Activated T-cell treated with anti-CD3 and anti-CD28 coated beads for 24 hours (primary cell): ENCODE results near the gene BAZ2B.

Source experiments
- DNase-seq: peaks from one replicate; pipeline ENCODE4 v3.0.0-alpha.2; 2020; ENCODE audit warnings: low read depth

Gene BAZ2B

GRCh38 chr2:159317392-159318088 lies 298.8 kb downstream of the BAZ2B start:
- DNase-seq = no peak

- no peak for DNase-seq
Observed at GRCh38 chr2:159307942-159308341, 308.4 kb downstream of the BAZ2B start.

GRCh38 chr2:159300586-159300985 lies 315.8 kb downstream of the BAZ2B start:
- no peak for DNase-seq

- DNase-seq = no peak
Observed at GRCh38 chr2:159298967-159299366, 317.4 kb downstream of the BAZ2B start.

DNA sequence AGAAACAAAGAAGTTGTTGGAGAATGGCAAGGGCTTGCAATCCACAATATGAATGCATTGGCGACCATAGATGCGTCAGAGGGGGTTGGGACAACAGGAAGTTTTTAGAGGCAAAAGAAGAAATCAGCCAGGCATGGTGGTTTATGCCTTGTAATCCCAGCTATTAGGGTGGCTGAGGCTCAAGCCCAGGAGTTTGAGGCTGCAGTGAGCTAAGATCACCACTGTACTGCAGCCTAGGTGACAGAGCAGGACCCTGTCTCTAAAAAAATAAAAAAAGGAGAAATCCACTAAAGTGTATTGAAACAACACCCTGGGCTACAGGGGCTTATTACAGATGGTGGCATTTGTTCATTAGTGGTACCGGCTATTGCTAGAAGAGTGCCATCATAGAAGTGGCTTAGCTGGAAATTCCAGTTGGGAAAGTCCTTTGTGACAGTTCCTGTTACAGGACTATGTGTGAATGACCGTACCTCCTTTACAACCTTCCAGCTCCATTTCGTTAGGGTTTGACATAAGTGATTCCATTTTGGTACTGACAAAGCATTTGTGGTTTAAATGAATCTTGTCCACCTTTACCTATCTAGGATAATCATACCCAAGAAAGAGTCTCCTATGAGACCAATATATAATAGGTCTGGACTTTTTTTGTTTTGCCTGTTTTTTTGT lies 319.2 kb downstream of the BAZ2B start:
- DNase-seq = no peak

DNA sequence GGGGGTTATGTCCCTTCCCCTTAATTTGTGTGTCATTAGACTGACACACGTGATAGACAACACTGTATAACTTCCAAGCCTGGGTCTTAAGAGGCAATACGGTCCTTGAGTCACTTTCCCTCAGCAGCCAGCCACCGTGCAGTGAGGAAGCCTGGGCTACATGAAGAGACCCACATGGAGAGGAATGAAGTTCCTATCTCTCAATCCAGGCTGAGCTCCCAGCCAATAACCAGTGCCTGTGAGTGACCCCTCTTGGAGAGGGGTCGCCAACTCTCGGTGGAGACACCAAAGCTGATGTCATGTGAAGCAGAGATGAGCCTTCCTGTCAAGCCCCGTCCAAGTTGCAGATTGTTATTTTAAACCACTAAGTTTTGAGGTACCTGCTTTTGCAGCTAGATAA lies 324.2 kb downstream of the BAZ2B start:
- DNase-seq = no peak

- DNase-seq = no peak
Observed at GRCh38 chr2:159290289-159290907, 325.9 kb downstream of the BAZ2B start.

DNA sequence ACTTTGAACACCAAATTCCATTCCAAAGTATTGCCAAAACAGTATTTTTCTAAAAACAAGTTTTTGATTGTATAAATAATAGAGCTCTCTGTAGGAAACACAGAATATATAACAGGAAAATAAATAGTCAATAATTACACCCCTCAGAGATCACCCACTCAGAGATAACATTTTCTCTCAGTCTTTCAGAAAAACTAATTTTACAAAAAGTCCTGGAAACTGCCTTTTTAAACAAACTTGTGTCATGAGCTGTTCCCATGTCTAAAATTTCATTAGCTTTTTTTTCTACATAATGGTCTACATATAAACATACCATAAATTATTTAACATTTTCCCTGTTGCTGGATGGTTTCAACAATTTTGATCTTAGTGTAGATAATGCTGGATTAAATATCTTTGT lies 328.6 kb downstream of the BAZ2B start:
- no peak for DNase-seq

GRCh38 chr2:159286709-159287441 lies 329.5 kb downstream of the BAZ2B start:
- peak; percentile 94 for DNase-seq

DNA sequence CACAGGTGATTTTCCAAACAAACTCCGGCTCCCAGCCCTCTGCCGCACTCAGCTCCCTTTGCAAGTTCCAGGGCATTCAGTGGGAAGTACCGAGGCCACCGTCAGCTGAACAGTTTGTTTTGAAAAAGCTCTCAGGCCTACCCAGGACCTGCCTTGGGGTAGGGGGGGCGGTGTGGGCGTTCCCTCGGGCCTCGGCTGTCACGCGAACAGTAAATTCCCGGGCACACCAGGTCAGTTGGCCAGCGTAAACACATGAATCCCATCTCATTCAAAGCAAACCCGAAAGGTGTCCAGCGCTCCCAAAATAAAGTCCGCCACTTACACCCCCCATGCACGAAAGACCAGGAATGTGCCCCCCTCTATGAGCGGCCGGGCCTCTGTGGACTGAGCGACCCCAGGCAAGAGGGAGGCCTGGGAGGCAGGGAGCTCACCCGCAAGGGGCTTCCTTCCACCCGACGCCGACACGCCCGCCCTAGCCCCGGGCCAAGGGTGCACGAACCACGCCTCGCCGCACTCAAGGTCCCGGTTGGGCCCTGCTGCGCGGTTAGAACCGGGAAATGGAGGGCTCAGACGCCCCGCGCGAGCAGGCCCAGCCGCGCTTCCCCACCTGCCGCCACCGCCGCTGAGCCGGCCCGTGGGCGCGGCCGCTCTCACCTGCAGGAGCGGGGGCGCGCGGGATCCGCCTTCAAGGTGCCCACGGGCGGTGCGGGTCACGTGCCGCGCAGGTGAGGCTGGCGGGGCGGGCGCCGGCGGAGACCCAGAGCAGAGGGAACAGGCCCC lies 330.2 kb downstream of the BAZ2B start, which contains the start of gene WDSUB1:
Gene WDSUB1 (minus strand): TSS at position 775 of the 780 bp plus-strand sequence. CDS start 3,634 bp downstream, outside the sequence.
- no peak for DNase-seq

DNA sequence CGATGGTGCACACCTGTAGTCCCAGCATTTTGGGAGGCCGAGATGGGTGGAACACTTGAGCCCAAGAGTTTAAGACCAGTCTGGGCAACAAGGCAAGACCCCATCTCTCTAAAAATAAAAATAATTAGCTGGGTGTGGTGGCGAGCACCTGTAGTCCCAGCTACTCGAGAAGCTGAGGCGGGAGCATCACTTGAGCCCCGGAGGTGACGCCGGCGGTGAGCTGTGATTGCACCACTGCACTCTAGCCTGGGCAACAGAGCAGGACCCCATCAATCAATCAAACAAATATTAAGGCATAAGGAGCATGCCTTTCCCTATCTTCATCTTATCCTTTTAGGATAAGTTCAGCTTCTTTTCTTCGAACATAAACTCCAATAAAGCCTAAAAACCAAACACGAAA lies 330.9 kb downstream of the BAZ2B start:
- no peak for DNase-seq

DNA sequence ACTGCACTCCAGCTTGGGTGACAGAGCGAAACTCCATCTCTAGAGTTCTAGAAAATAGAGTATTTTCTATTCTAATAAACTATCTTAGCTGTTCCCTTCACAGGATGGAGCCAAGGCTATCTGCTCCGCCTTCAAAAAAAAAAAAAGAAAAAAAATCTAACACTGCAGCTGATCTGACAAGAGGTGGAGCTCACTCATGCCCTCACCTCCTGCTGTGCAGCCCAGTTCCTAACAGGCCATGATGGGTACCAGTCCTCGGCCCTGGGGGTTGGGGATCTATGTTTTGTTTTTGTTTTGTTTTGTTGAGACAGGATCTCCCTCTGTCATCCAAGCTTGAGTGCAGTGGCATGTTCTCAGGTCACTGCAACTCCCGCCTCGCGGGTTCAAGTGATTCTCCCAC lies 332.8 kb downstream of the BAZ2B start:
- no peak for DNase-seq

DNA sequence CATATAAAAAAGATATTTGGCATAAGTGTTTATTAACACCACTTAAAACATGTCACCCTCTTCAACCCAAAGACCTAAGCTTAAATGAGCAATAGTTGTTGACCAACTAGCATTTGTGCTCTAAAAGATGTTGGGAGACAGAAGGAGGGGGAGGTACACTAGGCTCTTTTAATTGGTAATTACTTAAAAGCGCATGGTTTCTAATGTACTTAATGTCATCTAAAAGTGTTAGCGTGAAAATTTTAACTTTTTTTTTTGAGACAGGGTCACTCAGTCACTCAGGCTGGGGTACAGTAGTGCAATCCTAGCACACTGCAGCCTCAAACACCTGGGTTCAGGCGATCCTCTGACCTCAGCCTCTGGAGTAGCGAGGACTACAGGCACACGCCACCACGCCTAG lies 335.3 kb downstream of the BAZ2B start:
- no peak for DNase-seq

DNA sequence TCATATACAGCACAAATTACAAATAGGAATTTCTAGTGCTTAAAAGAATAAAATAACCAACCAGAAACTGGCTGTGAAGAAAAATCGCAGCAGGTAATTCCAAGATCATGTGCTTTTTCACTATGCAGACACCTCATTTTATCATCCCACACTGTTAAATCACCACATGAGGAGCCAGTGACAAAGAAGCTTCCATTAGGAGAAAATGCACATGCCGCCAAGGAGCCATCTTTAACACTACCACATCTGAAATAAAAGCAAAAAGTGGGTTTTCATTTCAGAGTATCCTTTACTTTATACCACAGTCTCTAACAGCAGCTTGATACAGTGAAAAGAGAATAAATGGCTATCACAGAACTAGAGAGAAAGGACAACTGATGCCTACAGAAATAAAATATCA lies 336.6 kb downstream of the BAZ2B start:
- no peak for DNase-seq

GRCh38 chr2:159275111-159275510 lies 341.2 kb downstream of the BAZ2B start:
- no peak for DNase-seq

DNA sequence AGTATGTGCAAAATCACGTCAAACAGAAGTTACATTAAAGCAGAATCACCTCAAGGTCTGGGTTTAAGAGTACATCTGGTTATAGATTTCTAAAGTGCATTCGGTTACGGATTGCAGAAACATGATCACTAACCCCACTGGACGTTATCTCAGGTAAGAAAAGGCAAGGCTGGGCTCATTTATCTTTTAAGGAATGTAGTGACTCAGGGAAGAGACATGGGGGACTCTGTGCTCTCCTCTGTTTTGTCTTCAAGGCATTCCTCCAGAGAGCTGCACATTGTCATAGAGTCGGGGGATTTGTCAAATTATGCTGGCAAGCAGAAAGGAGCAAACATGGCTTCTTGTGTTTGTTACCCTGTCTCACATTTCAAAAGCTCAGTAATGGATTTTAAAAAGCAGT lies 344.2 kb downstream of the BAZ2B start:
- no peak for DNase-seq

DNA sequence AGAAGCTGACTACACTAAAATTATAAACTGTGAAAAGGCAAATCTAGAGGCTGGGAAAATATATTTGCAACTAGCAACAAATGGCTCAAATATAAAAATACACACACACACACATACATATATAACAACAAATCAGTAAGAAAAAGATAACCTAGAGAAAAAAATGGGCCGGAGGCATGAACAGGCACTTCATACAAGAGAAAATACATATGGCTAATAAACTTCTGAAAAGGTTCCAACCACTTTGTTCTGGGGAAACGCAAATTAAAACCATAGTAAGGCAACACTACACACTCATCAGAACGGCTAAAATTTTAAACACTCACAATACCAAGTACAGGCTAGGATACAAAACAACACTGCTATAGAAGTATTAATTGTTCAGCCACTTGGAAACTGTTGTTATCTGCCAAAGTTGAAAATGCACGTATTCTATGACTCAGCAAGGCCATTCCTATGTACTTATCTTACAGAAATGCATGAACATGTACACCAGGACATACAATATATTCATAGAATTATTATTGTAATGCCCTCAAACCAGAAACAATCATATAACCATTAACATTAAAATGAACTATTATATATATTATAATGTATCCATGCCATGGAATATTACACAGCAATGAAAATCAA lies 345.5 kb downstream of the BAZ2B start:
- no peak for DNase-seq
